Measurements from ENCODE around the gene NEUROG2.
"Not testable (repeated sequence)": the region's sequence is repeated elsewhere in the genome, so short reads cannot be mapped to it uniquely, and the experiment has no call there.

The NEUROG2 gene

GRCh38 chr4:112516066-112516470 is at the start of gene NEUROG2:
Gene NEUROG2 (minus strand): TSS chr4:112516180. CDS start chr4:112515475, 705 bp downstream.
- no peak for DNase-seq

GRCh38 chr4:112564706-112565270 is 48.8 kb upstream of the NEUROG2 start:
- no peak for DNase-seq

- no peak for DNase-seq
Measured at GRCh38 chr4:112563431-112564200, 47.6 kb upstream of the NEUROG2 start.

- DNase-seq: no peak
Measured at GRCh38 chr4:112562254-112562879, 46.4 kb upstream of the NEUROG2 start.

GRCh38 chr4:112560084-112560483 is 44.1 kb upstream of the NEUROG2 start:
- DNase-seq: no peak

- DNase-seq: no peak
Measured at GRCh38 chr4:112559053-112559452, 43.1 kb upstream of the NEUROG2 start.

GRCh38 chr4:112557676-112558411 is 41.9 kb upstream of the NEUROG2 start:
- DNase-seq: no peak

- not testable (repeated sequence) for DNase-seq
Measured at GRCh38 chr4:112554271-112554670, 38.3 kb upstream of the NEUROG2 start.

- DNase-seq: no peak
Measured at GRCh38 chr4:112552668-112553067, 36.7 kb upstream of the NEUROG2 start.

GRCh38 chr4:112550728-112551127 is 34.7 kb upstream of the NEUROG2 start:
- DNase-seq: no peak

- no peak for DNase-seq
Measured at GRCh38 chr4:112546476-112546875, 30.5 kb upstream of the NEUROG2 start.

GRCh38 chr4:112545346-112545745 is 29.4 kb upstream of the NEUROG2 start:
- no peak for DNase-seq

- no peak for DNase-seq
Measured at GRCh38 chr4:112540695-112541094, 24.7 kb upstream of the NEUROG2 start.

- no peak for DNase-seq
Measured at GRCh38 chr4:112536123-112536522, 20.1 kb upstream of the NEUROG2 start.

GRCh38 chr4:112532267-112532666 is 16.3 kb upstream of the NEUROG2 start:
- no peak for DNase-seq

- no peak for DNase-seq
Measured at GRCh38 chr4:112531146-112531545, 15.2 kb upstream of the NEUROG2 start.

- DNase-seq: no peak
Measured at GRCh38 chr4:112526061-112526460, 10.1 kb upstream of the NEUROG2 start.

GRCh38 chr4:112523764-112524505 is 8.0 kb upstream of the NEUROG2 start:
- peak; percentile 85 for DNase-seq

- DNase-seq: peak; percentile 81
Measured at GRCh38 chr4:112523008-112523721, 7.2 kb upstream of the NEUROG2 start.

GRCh38 chr4:112522431-112522830 is 6.5 kb upstream of the NEUROG2 start:
- peak; percentile 24 for DNase-seq

- peak; percentile 67 for DNase-seq
Measured at GRCh38 chr4:112521123-112522023, 5.4 kb upstream of the NEUROG2 start.
